Lower lobe of right lung (tissue), 2 donors: ENCODE results near the gene ZSWIM5. TPM values are rescaled to one million over a fixed set of nuclear protein-coding genes. Genes with fewer than 3 reads are reported as not detected.
"Not testable (repeated sequence)": the region's sequence is repeated elsewhere in the genome, so short reads cannot be mapped to it uniquely, and the experiment has no call there.

Experiments
- ATAC-seq, 2 donors: fragments of 200-7000 bp; cut with Tn5 transposase; one replicate each; pipeline ENCODE4 v1.9.1; 2020 to 2022; ENCODE audit warnings: mild to moderate bottlenecking in 2 of 2, moderate library complexity in 2 of 2
- DNase-seq: peaks from one replicate; pipeline ENCODE4 v3.0.0-alpha.2; 2020
- H3K27ac ChIP-seq: fragments of 200-600 bp; one replicate; pipeline ENCODE4 v1.8.0; 2022
- H3K27me3 ChIP-seq: fragments of 200-600 bp; one replicate; pipeline ENCODE4 v1.8.0; 2022; ENCODE audit warnings: low read depth
- H3K36me3 ChIP-seq: fragments of 200-600 bp; one replicate; pipeline ENCODE4 v1.8.0; 2022; ENCODE audit warnings: mild to moderate bottlenecking
- H3K4me1 ChIP-seq: fragments of 200-600 bp; one replicate; pipeline ENCODE4 v1.8.0; 2022
- H3K4me3 ChIP-seq: fragments of 200-600 bp; one replicate; pipeline ENCODE4 v1.8.0; 2022; ENCODE audit warnings: mild to moderate bottlenecking
- H3K9me3 ChIP-seq: fragments of 200-600 bp; one replicate; pipeline ENCODE4 v1.8.0; 2022
- intact Hi-C: fragments of 100-400 bp; cut with DNase I; formaldehyde crosslinking; loops from one replicate; pipeline ENCODE4 v1.11.0; 2022
- total RNA-seq: library from RNA; stranded (reverse); fragmentation: NEBNext Ultra II Directional; extraction: Animal tissue kit (Norgen Biotek cat#: 25700); gene quantifications from one replicate; pipeline ENCODE4 v1.2.1, GENCODE V29; 2021
- TF ChIP-seq, protein P1 (sequence below): fragments of 200-600 bp; IDR thresholded peaks from one replicate; pipeline ENCODE4 v1.8.0; 2022; ENCODE audit warnings: antibody characterized with exemption, mild to moderate bottlenecking
- donor health status: DM: no; HTN: yes; CAD: no; lungs with severe emphysema.

Gene ZSWIM5
- total RNA-seq, 1 donor from 2014 or later = 3.6 TPM

DNA sequence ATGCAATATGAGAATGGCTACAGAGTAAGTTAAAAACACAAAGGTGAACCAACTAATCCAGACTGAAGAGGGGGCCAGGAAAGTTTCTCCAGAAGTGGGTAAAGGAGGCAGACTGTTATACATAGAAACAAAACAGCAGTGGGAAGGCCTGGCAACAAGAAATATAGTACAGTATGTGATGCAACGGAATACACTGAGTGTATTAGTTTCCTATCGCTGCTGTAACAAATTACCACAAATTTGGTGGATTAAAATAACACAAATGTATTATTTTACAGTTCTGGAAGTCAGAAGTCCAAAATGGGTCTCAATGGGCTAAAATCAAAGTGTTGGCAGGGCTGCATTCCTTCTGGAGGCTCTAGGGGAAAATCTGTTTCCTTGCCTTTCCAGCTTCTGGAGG is 95.2 kb downstream of the ZSWIM5 start:
- Histone ChIP-seq H3K27me3 (no peaks in the 10 kb centered on the region), H3K27ac (no peak overlapping the region), H3K9me3 (no peaks in the 10 kb centered on the region), H3K4me3 (no peak overlapping the region), H3K36me3 (no peaks in the 10 kb centered on the region), H3K4me1 (peaks cover 2% of the 10 kb centered on the region)
- TF ChIP-seq, protein P1, sequence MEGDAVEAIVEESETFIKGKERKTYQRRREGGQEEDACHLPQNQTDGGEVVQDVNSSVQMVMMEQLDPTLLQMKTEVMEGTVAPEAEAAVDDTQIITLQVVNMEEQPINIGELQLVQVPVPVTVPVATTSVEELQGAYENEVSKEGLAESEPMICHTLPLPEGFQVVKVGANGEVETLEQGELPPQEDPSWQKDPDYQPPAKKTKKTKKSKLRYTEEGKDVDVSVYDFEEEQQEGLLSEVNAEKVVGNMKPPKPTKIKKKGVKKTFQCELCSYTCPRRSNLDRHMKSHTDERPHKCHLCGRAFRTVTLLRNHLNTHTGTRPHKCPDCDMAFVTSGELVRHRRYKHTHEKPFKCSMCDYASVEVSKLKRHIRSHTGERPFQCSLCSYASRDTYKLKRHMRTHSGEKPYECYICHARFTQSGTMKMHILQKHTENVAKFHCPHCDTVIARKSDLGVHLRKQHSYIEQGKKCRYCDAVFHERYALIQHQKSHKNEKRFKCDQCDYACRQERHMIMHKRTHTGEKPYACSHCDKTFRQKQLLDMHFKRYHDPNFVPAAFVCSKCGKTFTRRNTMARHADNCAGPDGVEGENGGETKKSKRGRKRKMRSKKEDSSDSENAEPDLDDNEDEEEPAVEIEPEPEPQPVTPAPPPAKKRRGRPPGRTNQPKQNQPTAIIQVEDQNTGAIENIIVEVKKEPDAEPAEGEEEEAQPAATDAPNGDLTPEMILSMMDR = no peak
- intact Hi-C loops = no loop called here
- ATAC-seq (no peak), DNase-seq (no peak)

GRCh38 chr1:45107782-45108181 is 98.6 kb downstream of the ZSWIM5 start:
- no peaks in the 10 kb centered on the region for H3K4me1 ChIP-seq
- intact Hi-C loops = no loop called here
- no peaks in the 10 kb centered on the region for H3K27me3 ChIP-seq
- H3K4me3 ChIP-seq = no peak overlapping the region
- H3K36me3 ChIP-seq = no peaks in the 10 kb centered on the region
- ATAC-seq = no peak
- H3K9me3 ChIP-seq = no peaks in the 10 kb centered on the region
- TF ChIP-seq, protein P1 = no peak
- no peak for DNase-seq
- H3K27ac ChIP-seq = no peak overlapping the region

DNA sequence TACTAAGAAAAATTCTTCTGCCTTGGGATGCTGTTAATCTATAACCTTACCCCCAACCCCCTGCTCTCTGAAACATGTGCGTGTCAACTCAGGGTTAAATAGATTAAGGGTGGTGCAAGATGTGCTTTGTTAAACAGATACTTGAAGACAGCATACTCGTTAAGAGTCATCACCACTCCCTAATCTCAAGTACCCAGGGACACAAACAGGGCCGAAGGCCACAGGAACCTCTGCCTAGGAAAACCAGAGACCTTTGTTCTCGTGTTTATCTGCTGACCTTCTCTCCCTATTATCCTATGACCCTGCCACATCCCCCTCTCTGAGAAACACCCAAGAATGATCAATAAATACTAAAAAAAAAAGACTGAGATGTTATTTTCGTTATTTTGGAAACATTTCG is 99.5 kb downstream of the ZSWIM5 start:
- DNase-seq, H3K27ac ChIP-seq, H3K27me3 ChIP-seq, H3K4me3 ChIP-seq, H3K36me3 ChIP-seq, H3K9me3 ChIP-seq, intact Hi-C loops, H3K4me1 ChIP-seq, ATAC-seq: not testable (repeated sequence)

GRCh38 chr1:45106156-45106545 is 100.3 kb downstream of the ZSWIM5 start:
- ATAC-seq, H3K4me1 ChIP-seq, H3K27me3 ChIP-seq, DNase-seq, H3K36me3 ChIP-seq, intact Hi-C loops, H3K4me3 ChIP-seq, H3K27ac ChIP-seq, H3K9me3 ChIP-seq: not testable (repeated sequence)

DNA sequence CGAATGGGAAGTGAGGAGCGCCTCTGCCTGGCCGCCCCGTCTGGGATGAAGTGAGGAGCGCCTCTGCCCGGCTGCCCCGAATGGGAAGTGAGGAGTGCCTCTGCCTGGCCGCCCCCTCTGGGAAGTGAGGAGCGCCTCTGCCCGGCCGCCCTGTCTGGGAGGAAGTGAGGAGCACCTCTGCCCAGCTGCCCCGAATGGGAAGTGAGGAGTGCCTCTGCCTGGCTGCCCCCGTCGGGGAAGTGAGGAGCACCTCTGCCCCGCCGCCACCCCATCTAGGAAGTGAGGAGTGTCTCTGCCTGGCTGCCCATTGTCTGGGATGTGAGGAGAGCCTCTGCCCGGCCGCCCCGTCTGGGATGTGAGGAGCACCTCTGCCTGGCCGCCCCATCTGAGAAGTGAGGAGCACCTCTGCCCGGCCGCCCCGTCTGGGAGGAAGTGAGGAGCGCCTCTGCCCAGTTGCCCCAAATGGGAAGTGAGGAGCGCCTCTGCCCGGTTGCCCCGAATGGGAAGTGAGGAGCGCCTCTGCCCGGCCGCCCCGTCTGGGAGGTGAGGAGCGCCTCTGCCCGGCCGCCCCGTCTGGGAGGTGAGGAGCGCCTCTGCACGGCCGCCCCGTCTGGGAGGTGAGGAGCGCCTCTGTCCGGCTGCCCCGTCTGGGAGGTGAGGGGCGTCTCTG is 100.8 kb downstream of the ZSWIM5 start:
- H3K4me1 ChIP-seq, H3K27me3 ChIP-seq, H3K36me3 ChIP-seq, H3K9me3 ChIP-seq, ATAC-seq, H3K27ac ChIP-seq, DNase-seq, intact Hi-C loops, H3K4me3 ChIP-seq: not testable (repeated sequence)

GRCh38 chr1:45103534-45103933 is 102.9 kb downstream of the ZSWIM5 start:
- Histone ChIP-seq H3K27me3 (no peaks in the 10 kb centered on the region), H3K9me3 (no peaks in the 10 kb centered on the region), H3K4me3 (no peak overlapping the region), H3K4me1 (no peaks in the 10 kb centered on the region), H3K27ac (no peak overlapping the region), H3K36me3 (no peaks in the 10 kb centered on the region)
- ATAC-seq (no peak), DNase-seq (no peak)
- intact Hi-C loops = no loop called here
- TF ChIP-seq, protein P1 = no peak

- no peaks in the 10 kb centered on the region for H3K36me3 ChIP-seq
- intact Hi-C loops = no loop called here
- peak in 1 of 2 donors; percentile 37 for ATAC-seq
- H3K4me3 ChIP-seq = no peak overlapping the region
- DNase-seq = no peak
- no peak overlapping the region for H3K27ac ChIP-seq
- TF ChIP-seq, protein P1 = no peak
- H3K9me3 ChIP-seq = no peaks in the 10 kb centered on the region
- H3K4me1 ChIP-seq = no peaks in the 10 kb centered on the region
- no peaks in the 10 kb centered on the region for H3K27me3 ChIP-seq
Measured at GRCh38 chr1:45101947-45102346, 104.5 kb downstream of the ZSWIM5 start.

DNA sequence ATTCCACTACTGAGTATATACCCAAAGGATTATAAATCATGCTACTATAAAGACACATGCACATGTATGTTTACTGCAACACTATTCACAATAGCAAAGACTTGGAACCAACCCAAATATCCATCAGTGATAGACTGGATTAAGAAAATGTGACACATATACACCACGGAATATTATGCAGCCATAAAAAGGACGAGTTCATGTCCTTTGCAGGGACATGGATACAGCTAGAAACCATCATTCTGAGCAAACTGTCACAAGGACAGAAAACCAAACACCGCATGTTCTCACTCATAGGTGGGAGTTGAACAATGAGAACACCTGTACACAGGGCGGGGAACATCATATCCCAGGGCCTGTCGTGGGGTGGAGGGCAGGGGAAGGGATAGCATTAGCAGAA is 104.9 kb downstream of the ZSWIM5 start:
- H3K36me3 ChIP-seq, H3K27ac ChIP-seq, H3K4me3 ChIP-seq, H3K27me3 ChIP-seq, H3K4me1 ChIP-seq, ATAC-seq, H3K9me3 ChIP-seq, intact Hi-C loops, DNase-seq: not testable (repeated sequence)
